ENCODE measurements around the gene RUFY4.

DNA sequence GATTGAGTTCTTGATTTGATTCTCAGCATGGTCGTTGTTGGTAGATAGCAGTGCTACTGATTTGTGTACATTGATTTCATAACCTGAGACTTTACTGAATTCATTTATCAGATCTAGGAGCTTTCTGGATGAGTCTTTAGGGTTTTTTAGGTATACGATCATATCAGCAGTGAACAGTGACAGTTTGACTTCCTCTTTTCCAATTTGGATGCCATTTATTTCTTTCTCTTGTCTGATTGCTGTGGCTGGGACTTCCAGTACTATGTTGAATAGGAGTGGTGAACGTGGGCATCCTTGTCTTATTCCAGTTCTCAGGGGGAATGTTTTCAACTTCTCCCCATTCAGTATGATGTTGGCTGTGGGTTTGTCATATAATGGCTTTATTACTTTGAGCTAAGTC, 28.9 kb downstream of the RUFY4 start:
- TF ChIP-seq POLR2A (IDR thresholded peaks at IDR 0.05; ENCODE audit: low read length) (no peak), GATA1 (IDR thresholded peaks at IDR 0.05; ENCODE audit: low read depth, low read length) (no peak)

Measured in erythroblast (primary cell).